Measurements from ENCODE around the gene XRRA1.
"Not testable (repeated sequence)": the region's sequence is repeated elsewhere in the genome, so short reads cannot be mapped to it uniquely, and the experiment has no call there.

Gene XRRA1

DNA sequence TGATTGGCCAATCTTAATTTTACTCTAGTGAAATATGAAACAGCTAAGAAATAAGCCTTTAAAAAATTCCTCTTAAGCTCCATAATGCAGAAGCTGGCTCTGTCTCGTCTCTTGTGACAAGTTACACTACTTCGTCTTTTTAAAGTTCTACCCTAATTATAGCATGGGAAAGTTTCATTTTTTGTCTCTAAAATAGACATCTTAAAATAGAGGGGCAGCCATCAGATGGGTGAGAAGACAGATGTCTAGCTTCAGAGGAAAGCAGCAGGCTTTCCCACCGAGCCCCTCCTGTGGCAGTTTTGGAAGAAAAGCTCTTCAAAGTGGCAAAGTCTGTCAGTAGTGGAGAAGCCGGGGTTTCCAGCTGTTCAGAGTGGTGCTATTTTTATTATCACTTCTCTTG is 39.5 kb downstream of the XRRA1 start:
- H3K4me1 ChIP-seq (ENCODE audit: control extremely low read depth in 1 of 4, control insufficient read depth in 4 of 4, insufficient read depth in 4 of 4, low read length in 3 of 4), result peaks cover 0 to 18% (median 7%) of the 10 kb centered on the region in 4 experiments
- WGBS (ENCODE audit: insufficient coverage), result 90% methylated on average over 1 of the region's 4 CpGs
- H3K27ac ChIP-seq (ENCODE audit: insufficient read depth in 1 of 2, low read depth in 1 of 2, low read length in 2 of 2, poor library complexity in 1 of 2, severe bottlenecking in 2 of 2), result no peak overlapping the region
- H3K4me3 ChIP-seq (ENCODE audit: control insufficient read depth in 1 of 7, extremely low read depth in 1 of 7, insufficient read depth in 4 of 7, low read depth in 2 of 7, low read length in 6 of 7), result no peak overlapping the region
- no peaks in the 10 kb centered on the region for H3K9me3 ChIP-seq (ENCODE audit: control extremely low read depth in 1 of 5, control insufficient read depth in 4 of 5, insufficient read depth in 2 of 5, low read depth in 1 of 5, low read length in 4 of 5)
- peaks cover 11 to 46% (median 20%) of the 10 kb centered on the region in 4 experiments for H3K36me3 ChIP-seq (ENCODE audit: control insufficient read depth in 4 of 4, insufficient read depth in 4 of 4, low read length in 3 of 4)
- POLR2A ChIA-PET, result no interaction called here
- no peak for DNase-seq
- no peaks in the 10 kb centered on the region for H3K27me3 ChIP-seq (replicated peaks in 2 of 5; ENCODE audit: control insufficient read depth in 4 of 5, insufficient read depth in 5 of 5, low read length in 4 of 5)
- CTCF ChIA-PET, result interaction anchor here (1.0 to 1.2 kb wide), 2 partner anchors 38 to 107 kb away, joined by 3 read pairs; no protein-coding TSS in a partner anchor

DNA sequence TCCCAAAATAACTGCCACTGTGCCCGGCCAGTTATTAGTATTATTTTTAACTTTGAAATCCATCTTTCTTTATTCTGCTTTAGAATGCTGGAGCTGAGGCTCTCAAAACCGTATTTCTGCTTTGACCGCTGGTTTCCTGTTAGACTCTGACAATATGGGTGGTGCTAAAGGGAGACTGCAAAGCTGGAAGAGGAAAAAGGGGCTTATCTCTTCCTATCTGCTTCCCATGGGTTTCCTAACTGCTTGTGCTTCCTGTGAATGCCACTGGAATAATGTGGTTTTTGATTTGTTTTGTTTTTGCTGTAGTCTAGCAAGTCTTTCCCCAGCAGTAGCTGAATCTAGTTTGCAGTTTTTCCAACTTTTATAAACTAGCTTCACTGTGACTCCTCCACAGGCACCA is 43.6 kb downstream of the XRRA1 start:
- no peaks in the 10 kb centered on the region for H3K27me3 ChIP-seq (replicated peaks in 2 of 5; ENCODE audit: control insufficient read depth in 4 of 5, insufficient read depth in 5 of 5, low read length in 4 of 5)
- peak overlapping the region in 1 of 7 experiments; percentile 39 for H3K4me3 ChIP-seq (ENCODE audit: control insufficient read depth in 1 of 7, extremely low read depth in 1 of 7, insufficient read depth in 4 of 7, low read depth in 2 of 7, low read length in 6 of 7)
- DNase-seq, result peak in 2 of 3 donors; percentile 10 to 29
- H3K4me1 ChIP-seq (ENCODE audit: control extremely low read depth in 1 of 4, control insufficient read depth in 4 of 4, insufficient read depth in 4 of 4, low read length in 3 of 4), result peaks cover 0 to 18% (median 7%) of the 10 kb centered on the region in 4 experiments
- peak overlapping the region in 1 of 2 experiments; percentile 65 for H3K27ac ChIP-seq (ENCODE audit: insufficient read depth in 1 of 2, low read depth in 1 of 2, low read length in 2 of 2, poor library complexity in 1 of 2, severe bottlenecking in 2 of 2)
- peaks cover 0 to 12% (median 1%) of the 10 kb centered on the region in 5 experiments for H3K9me3 ChIP-seq (ENCODE audit: control extremely low read depth in 1 of 5, control insufficient read depth in 4 of 5, insufficient read depth in 2 of 5, low read depth in 1 of 5, low read length in 4 of 5)
- ChIA-PET POLR2A (interaction anchor here (0.6 kb wide), 1 partner anchor 19 kb away, joined by 3 read pairs; no protein-coding TSS in a partner anchor), CTCF (no interaction called here)
- H3K36me3 ChIP-seq (ENCODE audit: control insufficient read depth in 4 of 4, insufficient read depth in 4 of 4, low read length in 3 of 4), result peaks cover 5 to 38% (median 17%) of the 10 kb centered on the region in 4 experiments
- WGBS (ENCODE audit: insufficient coverage), result 0% methylated on average over 3 of the region's 3 CpGs

DNA sequence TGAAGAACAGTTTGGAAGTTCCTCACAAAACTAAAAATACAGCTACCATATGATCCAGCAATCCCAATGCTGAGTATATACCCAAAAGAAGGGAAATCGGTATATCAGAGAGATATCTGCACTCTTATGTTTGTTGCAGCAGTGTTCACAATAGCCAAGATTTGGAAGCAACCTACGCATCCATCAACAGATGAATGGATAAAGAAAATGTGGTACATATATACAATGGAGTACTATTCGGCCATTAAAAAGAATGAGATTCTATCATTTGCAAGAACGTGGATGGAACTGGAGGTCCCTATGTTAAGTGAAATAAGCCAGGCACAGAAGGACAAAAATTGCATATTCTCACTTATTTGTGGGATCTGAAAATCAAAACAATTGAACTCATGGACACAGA is 46.5 kb downstream of the XRRA1 start:
- Histone ChIP-seq H3K36me3 (ENCODE audit: control insufficient read depth in 4 of 4, insufficient read depth in 4 of 4, low read length in 3 of 4) (peaks cover 4 to 25% (median 5%) of the 10 kb centered on the region in 4 experiments), H3K27ac (ENCODE audit: insufficient read depth in 1 of 2, low read depth in 1 of 2, low read length in 2 of 2, poor library complexity in 1 of 2, severe bottlenecking in 2 of 2) (no peak overlapping the region), H3K4me3 (ENCODE audit: control insufficient read depth in 1 of 7, extremely low read depth in 1 of 7, insufficient read depth in 4 of 7, low read depth in 2 of 7, low read length in 6 of 7) (no peak overlapping the region), H3K27me3 (replicated peaks in 2 of 5; ENCODE audit: control insufficient read depth in 4 of 5, insufficient read depth in 5 of 5, low read length in 4 of 5) (no peaks in the 10 kb centered on the region), H3K4me1 (ENCODE audit: control extremely low read depth in 1 of 4, control insufficient read depth in 4 of 4, insufficient read depth in 4 of 4, low read length in 3 of 4) (peaks cover 0 to 18% (median 7%) of the 10 kb centered on the region in 4 experiments), H3K9me3 (ENCODE audit: control extremely low read depth in 1 of 5, control insufficient read depth in 4 of 5, insufficient read depth in 2 of 5, low read depth in 1 of 5, low read length in 4 of 5) (peaks cover 0 to 19% (median 2%) of the 10 kb centered on the region in 5 experiments)
- POLR2A ChIA-PET, result no interaction called here
- 100% methylated on average over 4 of the region's 4 CpGs for WGBS (ENCODE audit: insufficient coverage)
- DNase-seq, result no peak
- CTCF ChIA-PET, result no interaction called here

DNA sequence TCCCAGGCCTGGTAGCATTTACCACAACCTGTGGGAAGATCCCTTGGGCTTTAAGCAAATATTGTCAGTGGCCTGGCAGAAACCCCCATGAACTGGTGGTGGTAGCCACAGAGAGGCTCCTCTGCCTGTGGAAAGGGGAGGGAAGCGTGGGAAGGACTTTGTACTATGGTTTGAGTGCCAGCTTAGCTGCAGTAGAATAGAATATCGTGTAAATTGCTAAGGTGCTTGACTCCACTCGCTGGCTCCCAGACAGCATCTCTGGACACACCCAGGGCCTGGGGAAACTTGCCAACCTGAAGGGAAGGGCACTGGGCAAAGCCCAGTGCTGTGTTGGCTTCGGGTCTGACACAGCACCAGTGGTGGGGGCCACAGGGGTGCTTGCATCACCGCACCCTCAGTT is 52.6 kb downstream of the XRRA1 start:
- Histone ChIP-seq H3K27ac (ENCODE audit: insufficient read depth in 1 of 2, low read depth in 1 of 2, low read length in 2 of 2, poor library complexity in 1 of 2, severe bottlenecking in 2 of 2) (no peak overlapping the region), H3K9me3 (ENCODE audit: control extremely low read depth in 1 of 5, control insufficient read depth in 4 of 5, insufficient read depth in 2 of 5, low read depth in 1 of 5, low read length in 4 of 5) (peaks cover 0 to 21% (median 5%) of the 10 kb centered on the region in 5 experiments), H3K36me3 (ENCODE audit: control insufficient read depth in 4 of 4, insufficient read depth in 4 of 4, low read length in 3 of 4) (peaks cover 0 to 31% (median 3%) of the 10 kb centered on the region in 4 experiments), H3K4me3 (ENCODE audit: control insufficient read depth in 1 of 7, extremely low read depth in 1 of 7, insufficient read depth in 4 of 7, low read depth in 2 of 7, low read length in 6 of 7) (no peak overlapping the region), H3K4me1 (ENCODE audit: control extremely low read depth in 1 of 4, control insufficient read depth in 4 of 4, insufficient read depth in 4 of 4, low read length in 3 of 4) (no peaks in the 10 kb centered on the region), H3K27me3 (replicated peaks in 2 of 5; ENCODE audit: control insufficient read depth in 4 of 5, insufficient read depth in 5 of 5, low read length in 4 of 5) (no peaks in the 10 kb centered on the region)
- WGBS (ENCODE audit: insufficient coverage), result 100% methylated on average over 3 of the region's 5 CpGs
- DNase-seq, result no peak
- ChIA-PET POLR2A (no interaction called here), CTCF (no interaction called here)

DNA sequence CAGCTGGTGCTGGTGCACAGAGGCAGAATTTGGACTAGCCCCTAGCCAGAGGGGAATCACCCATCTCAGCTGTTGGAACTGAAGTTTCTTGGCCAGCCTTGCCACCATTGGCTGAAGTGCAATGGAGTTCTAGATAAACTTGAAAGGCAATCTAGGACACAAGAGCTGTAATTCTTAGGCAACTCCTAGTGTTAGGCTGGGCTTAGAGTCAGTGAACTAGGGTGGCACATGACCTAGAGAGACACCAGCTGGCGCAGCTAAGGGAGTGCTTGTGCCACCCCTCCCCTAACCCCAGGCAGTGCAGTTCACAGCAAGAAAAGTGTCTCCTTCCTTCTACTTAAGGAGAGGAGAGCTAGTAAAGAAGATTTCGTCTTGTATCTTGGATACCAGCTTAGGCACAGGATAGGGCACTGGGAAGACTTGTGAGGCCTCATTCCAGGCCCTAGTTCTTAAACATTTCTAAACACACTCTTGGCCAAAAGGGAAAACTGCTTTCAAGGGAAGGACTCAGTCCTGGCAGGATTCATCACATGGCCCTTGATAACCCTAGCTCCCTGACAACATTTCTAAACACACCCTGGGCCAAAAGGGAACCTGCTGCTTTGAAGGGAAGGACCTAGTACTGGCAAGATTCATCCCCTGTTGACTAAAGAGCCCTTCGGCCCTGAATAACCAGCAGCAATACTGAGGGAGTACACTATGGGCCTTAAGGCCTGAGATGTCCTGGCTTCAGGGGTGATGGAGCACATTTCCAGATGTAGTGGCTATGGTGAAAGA is 53.4 kb downstream of the XRRA1 start:
- peaks cover 0 to 17% (median 5%) of the 10 kb centered on the region in 5 experiments for H3K9me3 ChIP-seq (ENCODE audit: control extremely low read depth in 1 of 5, control insufficient read depth in 4 of 5, insufficient read depth in 2 of 5, low read depth in 1 of 5, low read length in 4 of 5)
- 100% methylated on average over 1 of the region's 3 CpGs for WGBS (ENCODE audit: insufficient coverage)
- CTCF ChIA-PET, result no interaction called here
- no peaks in the 10 kb centered on the region for H3K4me1 ChIP-seq (ENCODE audit: control extremely low read depth in 1 of 4, control insufficient read depth in 4 of 4, insufficient read depth in 4 of 4, low read length in 3 of 4)
- H3K36me3 ChIP-seq (ENCODE audit: control insufficient read depth in 4 of 4, insufficient read depth in 4 of 4, low read length in 3 of 4), result peaks cover 0 to 31% (median 3%) of the 10 kb centered on the region in 4 experiments
- H3K27ac ChIP-seq (ENCODE audit: insufficient read depth in 1 of 2, low read depth in 1 of 2, low read length in 2 of 2, poor library complexity in 1 of 2, severe bottlenecking in 2 of 2), result no peak overlapping the region
- POLR2A ChIA-PET, result no interaction called here
- no peaks in the 10 kb centered on the region for H3K27me3 ChIP-seq (replicated peaks in 2 of 5; ENCODE audit: control insufficient read depth in 4 of 5, insufficient read depth in 5 of 5, low read length in 4 of 5)
- no peak for DNase-seq
- no peak overlapping the region for H3K4me3 ChIP-seq (ENCODE audit: control insufficient read depth in 1 of 7, extremely low read depth in 1 of 7, insufficient read depth in 4 of 7, low read depth in 2 of 7, low read length in 6 of 7)

DNA sequence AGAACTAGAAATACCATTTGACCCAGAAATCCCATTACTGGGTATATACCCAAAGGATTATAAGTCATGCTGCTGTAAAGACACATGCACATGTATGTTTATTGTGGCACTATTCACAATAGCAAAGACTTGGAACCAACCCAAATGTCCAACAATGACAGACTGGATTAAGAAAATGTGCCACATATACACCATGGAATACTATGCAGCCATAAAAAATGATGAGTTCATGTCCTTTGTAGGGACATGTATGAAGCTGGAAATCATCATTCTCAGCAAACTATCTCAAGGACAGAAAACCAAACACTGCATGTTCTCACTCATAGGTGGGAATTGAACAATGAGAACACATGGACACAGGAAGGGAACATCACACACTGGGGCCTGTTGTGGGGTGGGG is 55.9 kb downstream of the XRRA1 start:
- H3K4me3 ChIP-seq (ENCODE audit: control insufficient read depth in 1 of 7, extremely low read depth in 1 of 7, insufficient read depth in 4 of 7, low read depth in 2 of 7, low read length in 6 of 7); H3K27me3 ChIP-seq (replicated peaks in 2 of 5; ENCODE audit: control insufficient read depth in 4 of 5, insufficient read depth in 5 of 5, low read length in 4 of 5); H3K27ac ChIP-seq (ENCODE audit: insufficient read depth in 1 of 2, low read depth in 1 of 2, low read length in 2 of 2, poor library complexity in 1 of 2, severe bottlenecking in 2 of 2); POLR2A ChIA-PET; H3K4me1 ChIP-seq (ENCODE audit: control extremely low read depth in 1 of 4, control insufficient read depth in 4 of 4, insufficient read depth in 4 of 4, low read length in 3 of 4); CTCF ChIA-PET; DNase-seq: not testable (repeated sequence)
- peaks cover 0 to 27% (median 3%) of the 10 kb centered on the region in 4 experiments for H3K36me3 ChIP-seq (ENCODE audit: control insufficient read depth in 4 of 4, insufficient read depth in 4 of 4, low read length in 3 of 4)
- H3K9me3 ChIP-seq (ENCODE audit: control extremely low read depth in 1 of 5, control insufficient read depth in 4 of 5, insufficient read depth in 2 of 5, low read depth in 1 of 5, low read length in 4 of 5), result peaks cover 0 to 18% (median 5%) of the 10 kb centered on the region in 5 experiments

DNA sequence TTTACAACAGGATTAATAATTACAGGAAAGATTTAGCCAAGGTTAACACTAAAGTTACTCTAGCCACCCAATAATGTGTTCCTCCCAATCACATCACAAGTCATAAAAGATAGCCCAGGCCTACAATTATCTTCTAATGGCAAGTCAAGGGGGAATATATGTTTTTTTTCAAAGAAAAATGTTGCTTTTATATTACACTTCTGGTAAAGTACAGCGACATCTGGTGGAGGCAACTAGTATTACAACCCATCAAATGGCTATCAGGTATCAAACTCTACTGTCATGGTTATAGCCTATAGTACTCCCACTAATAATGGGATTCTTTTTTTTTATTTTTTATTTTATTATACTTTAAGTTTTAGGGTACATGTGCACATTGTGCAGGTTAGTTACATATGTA is 71.8 kb downstream of the XRRA1 start:
- Histone ChIP-seq H3K27ac (ENCODE audit: insufficient read depth in 1 of 2, low read depth in 1 of 2, low read length in 2 of 2, poor library complexity in 1 of 2, severe bottlenecking in 2 of 2) (no peak overlapping the region), H3K4me1 (ENCODE audit: control extremely low read depth in 1 of 4, control insufficient read depth in 4 of 4, insufficient read depth in 4 of 4, low read length in 3 of 4) (no peaks in the 10 kb centered on the region), H3K36me3 (ENCODE audit: control insufficient read depth in 4 of 4, insufficient read depth in 4 of 4, low read length in 3 of 4) (peaks cover 3 to 46% (median 15%) of the 10 kb centered on the region in 4 experiments), H3K4me3 (ENCODE audit: control insufficient read depth in 1 of 7, extremely low read depth in 1 of 7, insufficient read depth in 4 of 7, low read depth in 2 of 7, low read length in 6 of 7) (no peak overlapping the region), H3K9me3 (ENCODE audit: control extremely low read depth in 1 of 5, control insufficient read depth in 4 of 5, insufficient read depth in 2 of 5, low read depth in 1 of 5, low read length in 4 of 5) (peaks cover 5 to 36% (median 17%) of the 10 kb centered on the region in 5 experiments), H3K27me3 (replicated peaks in 2 of 5; ENCODE audit: control insufficient read depth in 4 of 5, insufficient read depth in 5 of 5, low read length in 4 of 5) (no peaks in the 10 kb centered on the region)
- ChIA-PET CTCF (no interaction called here), POLR2A (no interaction called here)
- no CpG with 5 or more reads among the region's 1 CpG for WGBS (ENCODE audit: insufficient coverage)
- DNase-seq, result peak in 2 of 3 donors; percentile 74

Data from common myeloid progenitor, CD34-positive (primary cell).